HepG2 (cell line): ENCODE results near the gene ESYT1. TPM values are rescaled to one million over a fixed set of nuclear protein-coding genes. Genes with fewer than 3 reads are reported as not detected.

ENCODE experiments used
- GFI1 ChIP-seq: sonication (generic); formaldehyde crosslinking; IDR thresholded peaks from 2 replicates; pipeline ENCODE4 v1.5.0; 2020; ENCODE audit warnings: missing genetic modification reagents, mild to moderate bottlenecking, borderline replicate concordance
- HNRNPLL ChIP-seq: fragments of 200-400 bp; formaldehyde crosslinking; IDR thresholded peaks from 2 replicates; pipeline ENCODE4 v1.6.1; 2017; ENCODE audit warnings: mild to moderate bottlenecking, low read depth, low read length; ENCODE audit not compliant: poor library complexity, severe bottlenecking
- HOXD1 ChIP-seq: sonication (generic); formaldehyde crosslinking; IDR thresholded peaks from 2 replicates; pipeline ENCODE4 v1.5.0; 2020; ENCODE audit warnings: missing genetic modification reagents
- SALL2 ChIP-seq: sonication (generic); formaldehyde crosslinking; IDR thresholded peaks from 2 replicates; pipeline ENCODE4 v1.8.1; 2023; ENCODE audit warnings: mild to moderate bottlenecking, missing genetic modification reagents, inconsistent platforms
- SPEN ChIP-seq: sonication (generic); formaldehyde crosslinking; IDR thresholded peaks from 2 replicates; pipeline ENCODE4 v1.5.1; 2020; ENCODE audit warnings: low read depth, mild to moderate bottlenecking, missing genetic modification reagents
- THAP11 ChIP-seq: IDR thresholded peaks from 2 replicates; pipeline ENCODE4 v1.6.1; 2016; ENCODE audit warnings: missing biosample characterization, missing genetic modification reagents
- TRAFD1 ChIP-seq: sonication (generic); formaldehyde crosslinking; IDR thresholded peaks from 2 replicates; pipeline ENCODE4 v1.5.1; 2020; ENCODE audit warnings: missing genetic modification reagents, mild to moderate bottlenecking, borderline replicate concordance
- UBTF ChIP-seq: sonication (generic); formaldehyde crosslinking; IDR thresholded peaks from 2 replicates; pipeline ENCODE4 v1.4.0; 2020; ENCODE audit warnings: mild to moderate bottlenecking, missing genetic modification reagents
- ZNF431 ChIP-seq: sonication (generic); formaldehyde crosslinking; IDR thresholded peaks from 2 replicates; pipeline ENCODE4 v1.9.0; 2022; ENCODE audit warnings: missing genetic modification reagents, low read depth, mild to moderate bottlenecking, borderline replicate concordance
- ZNF781 ChIP-seq: sonication (generic); formaldehyde crosslinking; IDR thresholded peaks from 2 replicates; pipeline ENCODE4 v1.5.1; 2020; ENCODE audit warnings: borderline replicate concordance, mild to moderate bottlenecking, missing genetic modification reagents; ENCODE audit errors: not compliant biosample characterization
- ZNF782 ChIP-seq: sonication (generic); formaldehyde crosslinking; IDR thresholded peaks from 2 replicates; pipeline ENCODE4 v1.4.0; 2020; ENCODE audit warnings: missing genetic modification reagents, mild to moderate bottlenecking, borderline replicate concordance
- ZUFSP ChIP-seq: sonication (generic); formaldehyde crosslinking; IDR thresholded peaks from 2 replicates; pipeline ENCODE4 v1.9.0; 2021; ENCODE audit warnings: missing genetic modification reagents, mild to moderate bottlenecking, borderline replicate concordance
- polyA plus RNA-seq, 8 experiments: library from polyadenylated mRNA; depleted of rRNA in 3 of 8; stranded (reverse) in 7 of 8; unstranded in 1 of 8; fragments of >200 nt; fragmentation: Illumina TruSeq in 4 of 8; extraction: Trizol in 4 of 8; gene quantifications; 2 replicates each; pipeline versions ENCODE4 v1.2.1 to v1.2.3, GENCODE V29; 2011 to 2016; ENCODE audit warnings: low read depth in 4 of 8, missing spikeins in 1 of 8, mixed read lengths in 1 of 8; ENCODE audit not compliant: insufficient read depth in 1 of 8
- total RNA-seq, 5 experiments: library from RNA; depleted of rRNA; stranded (reverse); fragments of >200 nt; fragmentation: Illumina TruSeq; extraction: Trizol; gene quantifications; 2 replicates each; pipeline ENCODE4 v1.2.3, GENCODE V29; 2016; ENCODE audit warnings: low read depth in 1 of 5
- TF ChIP-seq, protein P1 (sequence below): sonication (generic); formaldehyde crosslinking; IDR thresholded peaks from 2 replicates; pipeline ENCODE4 v1.5.0; 2020; ENCODE audit warnings: mild to moderate bottlenecking, missing genetic modification reagents, borderline replicate concordance
- TF ChIP-seq, protein P2 (sequence below): sonication (generic); formaldehyde crosslinking; IDR thresholded peaks from 2 replicates; pipeline ENCODE4 v1.4.0; 2020; ENCODE audit warnings: mild to moderate bottlenecking, missing genetic modification reagents

The ESYT1 gene
- total and polyA plus RNA-seq, 2 of the 13 experiments (the other 11 are each of a cell fraction or from before 2014, with no cell fraction given) = 66.9 to 71.0 TPM

DNA sequence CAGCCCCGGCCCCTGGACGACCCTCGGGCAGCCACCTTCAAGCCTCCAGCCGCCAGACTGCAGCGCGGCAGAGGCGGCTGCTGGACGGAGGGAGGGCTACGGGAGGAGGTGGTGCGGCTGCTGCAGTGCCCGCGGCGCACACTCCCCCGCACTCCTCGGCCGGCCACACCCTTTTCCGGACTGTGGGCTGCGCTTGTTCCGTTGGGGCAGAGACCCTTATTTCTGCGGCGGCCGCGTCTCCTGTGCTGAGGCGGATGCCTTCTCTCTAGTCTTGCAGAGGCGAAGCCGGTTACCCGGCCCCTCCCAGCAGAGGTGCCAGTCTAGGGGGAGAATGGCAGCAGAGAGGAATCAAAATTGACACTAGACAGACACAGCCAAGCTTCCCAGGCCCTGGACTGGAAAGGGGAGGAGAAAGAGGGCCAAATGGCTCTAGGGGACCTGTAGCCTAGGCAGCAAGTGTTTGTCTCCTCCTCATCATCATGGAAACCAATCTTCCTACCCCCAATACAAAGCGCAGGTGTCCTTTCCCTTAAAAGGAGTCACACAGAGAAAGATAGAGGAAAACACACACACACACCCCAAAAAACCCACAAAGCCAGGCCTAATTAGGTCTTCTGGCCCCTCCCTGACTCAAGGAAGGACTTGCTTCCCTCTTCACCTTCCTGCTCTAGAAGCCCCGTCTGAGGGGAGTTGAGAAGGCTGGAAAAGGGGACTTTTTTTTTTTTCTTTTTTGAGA is 1.3 kb downstream of the ESYT1 start (continued):
- TF ChIP-seq, protein P1, sequence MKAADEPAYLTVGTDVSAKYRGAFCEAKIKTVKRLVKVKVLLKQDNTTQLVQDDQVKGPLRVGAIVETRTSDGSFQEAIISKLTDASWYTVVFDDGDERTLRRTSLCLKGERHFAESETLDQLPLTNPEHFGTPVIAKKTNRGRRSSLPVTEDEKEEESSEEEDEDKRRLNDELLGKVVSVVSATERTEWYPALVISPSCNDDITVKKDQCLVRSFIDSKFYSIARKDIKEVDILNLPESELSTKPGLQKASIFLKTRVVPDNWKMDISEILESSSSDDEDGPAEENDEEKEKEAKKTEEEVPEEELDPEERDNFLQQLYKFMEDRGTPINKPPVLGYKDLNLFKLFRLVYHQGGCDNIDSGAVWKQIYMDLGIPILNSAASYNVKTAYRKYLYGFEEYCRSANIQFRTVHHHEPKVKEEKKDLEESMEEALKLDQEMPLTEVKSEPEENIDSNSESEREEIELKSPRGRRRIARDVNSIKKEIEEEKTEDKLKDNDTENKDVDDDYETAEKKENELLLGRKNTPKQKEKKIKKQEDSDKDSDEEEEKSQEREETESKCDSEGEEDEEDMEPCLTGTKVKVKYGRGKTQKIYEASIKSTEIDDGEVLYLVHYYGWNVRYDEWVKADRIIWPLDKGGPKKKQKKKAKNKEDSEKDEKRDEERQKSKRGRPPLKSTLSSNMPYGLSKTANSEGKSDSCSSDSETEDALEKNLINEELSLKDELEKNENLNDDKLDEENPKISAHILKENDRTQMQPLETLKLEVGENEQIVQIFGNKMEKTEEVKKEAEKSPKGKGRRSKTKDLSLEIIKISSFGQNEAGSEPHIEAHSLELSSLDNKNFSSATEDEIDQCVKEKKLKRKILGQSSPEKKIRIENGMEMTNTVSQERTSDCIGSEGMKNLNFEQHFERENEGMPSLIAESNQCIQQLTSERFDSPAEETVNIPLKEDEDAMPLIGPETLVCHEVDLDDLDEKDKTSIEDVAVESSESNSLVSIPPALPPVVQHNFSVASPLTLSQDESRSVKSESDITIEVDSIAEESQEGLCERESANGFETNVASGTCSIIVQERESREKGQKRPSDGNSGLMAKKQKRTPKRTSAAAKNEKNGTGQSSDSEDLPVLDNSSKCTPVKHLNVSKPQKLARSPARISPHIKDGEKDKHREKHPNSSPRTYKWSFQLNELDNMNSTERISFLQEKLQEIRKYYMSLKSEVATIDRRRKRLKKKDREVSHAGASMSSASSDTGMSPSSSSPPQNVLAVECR (CRISPR knock-in tag) = peak; percentile 27; the same call in 1 of the 2 replicates
- TF ChIP-seq ZNF781 = no peak
- 0 out of 2 replicates have a peak, but pooled peaks have one; percentile 34 for TF ChIP-seq GFI1 (CRISPR knock-in tag)
- TF ChIP-seq ZNF782 (CRISPR knock-in tag) = no peak
- TF ChIP-seq HNRNPLL = peak; percentile 98
- peak; percentile 25; the same call in 1 of the 2 replicates for TF ChIP-seq THAP11 (CRISPR knock-in tag)
- TF ChIP-seq SPEN (CRISPR knock-in tag) = peak; percentile 37; the same call in 1 of the 2 replicates
- TF ChIP-seq HOXD1 (CRISPR knock-in tag) = no peak
- TF ChIP-seq UBTF (CRISPR knock-in tag) = peak; percentile 72
- no peak for TF ChIP-seq ZUFSP (CRISPR knock-in tag)
- no peak for TF ChIP-seq SALL2
- no peak for TF ChIP-seq ZNF431 (CRISPR knock-in tag)
- TF ChIP-seq TRAFD1 = no peak
- TF ChIP-seq, protein P2, sequence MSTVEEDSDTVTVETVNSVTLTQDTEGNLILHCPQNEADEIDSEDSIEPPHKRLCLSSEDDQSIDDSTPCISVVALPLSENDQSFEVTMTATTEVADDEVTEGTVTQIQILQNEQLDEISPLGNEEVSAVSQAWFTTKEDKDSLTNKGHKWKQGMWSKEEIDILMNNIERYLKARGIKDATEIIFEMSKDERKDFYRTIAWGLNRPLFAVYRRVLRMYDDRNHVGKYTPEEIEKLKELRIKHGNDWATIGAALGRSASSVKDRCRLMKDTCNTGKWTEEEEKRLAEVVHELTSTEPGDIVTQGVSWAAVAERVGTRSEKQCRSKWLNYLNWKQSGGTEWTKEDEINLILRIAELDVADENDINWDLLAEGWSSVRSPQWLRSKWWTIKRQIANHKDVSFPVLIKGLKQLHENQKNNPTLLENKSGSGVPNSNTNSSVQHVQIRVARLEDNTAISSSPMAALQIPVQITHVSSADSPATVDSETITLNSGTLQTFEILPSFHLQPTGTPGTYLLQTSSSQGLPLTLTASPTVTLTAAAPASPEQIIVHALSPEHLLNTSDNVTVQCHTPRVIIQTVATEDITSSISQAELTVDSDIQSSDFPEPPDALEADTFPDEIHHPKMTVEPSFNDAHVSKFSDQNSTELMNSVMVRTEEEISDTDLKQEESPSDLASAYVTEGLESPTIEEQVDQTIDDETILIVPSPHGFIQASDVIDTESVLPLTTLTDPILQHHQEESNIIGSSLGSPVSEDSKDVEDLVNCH (CRISPR knock-in tag) = no peak
